DND-41 (cell line): ENCODE measurements around the gene BAIAP2L2.

Experiments
- ATAC-seq: fragments of 200-7000 bp; cut with Tn5 transposase; 3 replicates; pipeline ENCODE4 v1.9.1; 2021; ENCODE audit warnings: low read depth; ENCODE audit not compliant: insufficient read depth
- DNase-seq: peaks from one replicate; pipeline ENCODE4 v3.0.0-alpha.2; 2020
- H2AFZ ChIP-seq: 2 replicates; pipeline ENCODE4 v1.6.0; 2012; ENCODE audit warnings: low read depth, low read length
- H3K27ac ChIP-seq: 2 replicates; pipeline ENCODE4 v1.5.1; 2012; ENCODE audit warnings: low read length, inconsistent platforms
- H3K27me3 ChIP-seq: fragments of 200-600 bp; sonication (generic); 2 replicates; pipeline ENCODE4 v1.6.0; 2012; ENCODE audit warnings: low read length, mild to moderate bottlenecking, inconsistent platforms; ENCODE audit not compliant: insufficient read depth, poor library complexity
- H3K36me3 ChIP-seq: 2 replicates; pipeline ENCODE4 v1.5.1; 2012; ENCODE audit warnings: low read length, inconsistent platforms; ENCODE audit not compliant: insufficient read depth
- H3K4me1 ChIP-seq: 2 replicates; pipeline ENCODE4 v1.5.1; 2012; ENCODE audit warnings: mild to moderate bottlenecking, low read length; ENCODE audit not compliant: insufficient read depth
- H3K4me2 ChIP-seq: 2 replicates; pipeline ENCODE4 v1.6.0; 2012; ENCODE audit warnings: mild to moderate bottlenecking, moderate library complexity, low read length, inconsistent platforms; ENCODE audit not compliant: insufficient read depth
- H3K4me3 ChIP-seq, 2 experiments: fragments of 200-600 bp in 1 of 2; shearing (Covaris generic) in 1 of 2; 2 replicates each; pipeline ENCODE4 v1.5.1; 2012 to 2016; ENCODE audit warnings: inconsistent platforms in 2 of 2, low read length in 2 of 2, mild to moderate bottlenecking in 2 of 2, low read depth in 1 of 2, moderate library complexity in 1 of 2
- H3K79me2 ChIP-seq: 2 replicates; pipeline ENCODE4 v1.6.0; 2012; ENCODE audit warnings: low read length, inconsistent platforms; ENCODE audit not compliant: insufficient read depth
- H3K9ac ChIP-seq: 2 replicates; pipeline ENCODE4 v1.6.0; 2012; ENCODE audit warnings: low read depth, mild to moderate bottlenecking, inconsistent platforms, low read length, moderate library complexity
- H3K9me3 ChIP-seq: 2 replicates; pipeline ENCODE4 v1.5.1; 2012; ENCODE audit warnings: low read length, moderate library complexity, mild to moderate bottlenecking, inconsistent platforms; ENCODE audit not compliant: insufficient read depth, severe bottlenecking
- H4K20me1 ChIP-seq: 2 replicates; pipeline ENCODE4 v1.6.0; 2012; ENCODE audit warnings: low read length; ENCODE audit not compliant: insufficient read depth
- CTCF ChIP-seq: IDR thresholded peaks from 2 replicates; pipeline ENCODE4 v1.5.1; 2012; ENCODE audit warnings: borderline replicate concordance, low read length, moderate library complexity, mild to moderate bottlenecking; ENCODE audit not compliant: poor library complexity, severe bottlenecking; ENCODE audit errors: extremely low read depth
- EZH2 ChIP-seq: IDR thresholded peaks from 3 replicates; pipeline ENCODE4 v1.6.1; 2012; ENCODE audit warnings: borderline replicate concordance, low read depth, mild to moderate bottlenecking, moderate library complexity, low read length, inconsistent platforms; ENCODE audit not compliant: severe bottlenecking

BAIAP2L2 gene

GRCh38 chr22:38086942-38087341 is 23.5 kb downstream of the BAIAP2L2 start:
- no peak overlapping the region for H3K4me3 ChIP-seq
- no peak overlapping the region for H3K9ac ChIP-seq
- no peak for TF ChIP-seq CTCF
- no peak for TF ChIP-seq EZH2
- no peaks in the 10 kb centered on the region for H4K20me1 ChIP-seq
- H2AFZ ChIP-seq = no peak overlapping the region
- H3K4me1 ChIP-seq = no peaks in the 10 kb centered on the region
- H3K9me3 ChIP-seq = no peaks in the 10 kb centered on the region
- H3K27ac ChIP-seq = no peak overlapping the region
- no peak for DNase-seq
- no peaks in the 10 kb centered on the region for H3K36me3 ChIP-seq
- ATAC-seq = no peak
- no peak overlapping the region for H3K4me2 ChIP-seq
- no peaks in the 10 kb centered on the region for H3K27me3 ChIP-seq
- no peaks in the 10 kb centered on the region for H3K79me2 ChIP-seq

- Histone ChIP-seq H3K27ac (no peak overlapping the region), H3K9ac (no peak overlapping the region), H3K36me3 (no peaks in the 10 kb centered on the region), H3K27me3 (no peaks in the 10 kb centered on the region), H4K20me1 (no peaks in the 10 kb centered on the region), H3K79me2 (no peaks in the 10 kb centered on the region), H3K4me1 (no peaks in the 10 kb centered on the region), H3K4me2 (no peak overlapping the region), H2AFZ (no peak overlapping the region), H3K4me3 (no peak overlapping the region), H3K9me3 (no peaks in the 10 kb centered on the region)
- ATAC-seq (no peak), DNase-seq (no peak)
- TF ChIP-seq CTCF = no peak
- no peak for TF ChIP-seq EZH2
These were observed 24.3 kb downstream of the BAIAP2L2 start for GRCh38 chr22:38086001-38086845.

GRCh38 chr22:38085501-38085900 is 25.0 kb downstream of the BAIAP2L2 start:
- H3K36me3 ChIP-seq = no peaks in the 10 kb centered on the region
- TF ChIP-seq CTCF (no peak), EZH2 (no peak)
- no peak overlapping the region for H3K27ac ChIP-seq
- no peak overlapping the region for H3K4me3 ChIP-seq
- no peak overlapping the region for H3K4me2 ChIP-seq
- no peaks in the 10 kb centered on the region for H3K4me1 ChIP-seq
- DNase-seq = no peak
- no peaks in the 10 kb centered on the region for H4K20me1 ChIP-seq
- no peak for ATAC-seq
- no peaks in the 10 kb centered on the region for H3K79me2 ChIP-seq
- no peaks in the 10 kb centered on the region for H3K9me3 ChIP-seq
- no peak overlapping the region for H3K9ac ChIP-seq
- H3K27me3 ChIP-seq = no peaks in the 10 kb centered on the region
- H2AFZ ChIP-seq = no peak overlapping the region
